ENCODE results near the gene IGSF6. TPM values are rescaled to one million over a fixed set of nuclear protein-coding genes. Genes with fewer than 3 reads are reported as not detected.
"Not testable (repeated sequence)": the region's sequence is repeated elsewhere in the genome, so short reads cannot be mapped to it uniquely, and the experiment has no call there.

Gene IGSF6
- total RNA-seq, 1 experiment from 2014 or later, result not detected

DNA sequence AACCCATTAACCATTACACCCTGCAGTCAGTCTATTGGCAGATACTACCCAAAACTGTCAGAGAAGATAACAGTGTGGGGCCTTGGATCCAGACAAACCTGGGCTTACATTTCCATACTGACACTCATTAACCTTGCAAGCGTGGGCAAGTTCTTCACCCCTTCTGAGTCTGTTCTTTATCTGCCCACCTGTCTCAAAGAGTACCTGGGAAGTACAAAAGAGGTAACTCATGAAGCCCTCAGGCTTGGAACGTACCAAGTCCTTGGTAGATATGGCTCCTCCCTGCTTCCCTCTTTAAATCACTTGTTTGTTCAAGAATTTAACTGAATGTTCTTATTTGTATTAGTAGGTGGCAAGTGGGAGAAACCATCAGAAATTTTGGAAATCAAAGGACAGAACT is 2.5 kb upstream of the IGSF6 start:
- no peak for DNase-seq (ENCODE audit: extremely low read depth, low read depth)

DNA sequence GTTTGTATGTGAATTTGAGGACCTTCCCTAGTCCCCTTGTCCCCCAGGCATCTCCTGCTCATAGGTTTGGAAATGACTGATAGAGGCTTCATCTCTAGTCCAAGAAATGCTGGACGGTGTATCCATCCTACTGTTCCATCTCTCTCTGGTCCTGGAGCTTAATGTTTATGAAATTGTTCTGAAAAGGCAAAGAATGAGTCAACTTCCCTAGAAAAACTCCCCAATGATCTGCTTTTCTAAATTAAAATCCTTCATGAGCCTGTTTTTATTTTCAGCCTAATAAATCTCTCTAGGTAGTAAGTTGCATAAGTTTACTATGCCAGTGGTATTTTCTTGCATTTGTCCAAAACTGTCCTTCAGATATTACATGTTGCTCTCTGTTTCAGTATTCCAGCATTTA is 2.1 kb upstream of the IGSF6 start:
- DNase-seq (ENCODE audit: extremely low read depth, low read depth), result no peak

DNA sequence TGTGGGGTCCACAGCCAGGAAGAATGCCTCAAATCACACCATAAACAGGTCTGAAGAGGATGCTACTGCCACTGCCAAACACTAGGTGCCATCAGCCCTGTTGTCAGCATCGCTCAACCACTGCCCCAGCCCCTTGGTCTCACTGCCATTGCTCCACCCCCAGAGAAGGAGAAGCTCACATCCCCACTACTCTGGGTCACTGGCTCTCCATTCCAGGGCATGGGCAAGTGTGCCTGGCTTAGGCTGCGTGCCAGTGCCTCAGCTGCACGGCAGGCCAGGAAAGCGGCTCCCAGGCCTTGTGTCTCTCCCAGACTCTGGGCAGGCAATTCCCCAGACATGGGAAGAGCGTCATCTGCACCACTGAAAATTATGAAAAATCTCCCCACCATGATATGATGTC is 1.2 kb upstream of the IGSF6 start:
- no peak for DNase-seq (ENCODE audit: extremely low read depth, low read depth)

DNA sequence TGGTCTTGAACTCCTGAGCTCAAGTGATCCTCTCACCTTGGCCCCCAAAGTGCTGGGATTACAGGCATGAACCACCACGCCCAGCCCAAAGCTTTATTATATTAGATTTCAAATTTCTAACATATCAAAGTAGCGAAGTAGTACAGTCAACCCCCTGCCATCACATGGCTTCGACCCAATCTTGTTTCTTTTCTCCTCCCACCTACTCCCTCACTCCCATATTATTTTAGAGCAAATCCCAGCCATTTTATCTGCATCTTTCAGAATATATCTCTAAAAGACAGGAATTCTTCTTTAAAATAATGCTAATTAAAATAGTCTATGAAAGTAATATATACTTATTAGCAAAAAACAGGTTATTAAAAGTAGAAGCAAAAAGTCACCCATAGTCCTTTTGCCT is 893 bp downstream of the IGSF6 start:
- DNase-seq (ENCODE audit: extremely low read depth, low read depth), result no peak

GRCh38 chr16:21650521-21650920 is 1.9 kb downstream of the IGSF6 start:
- no peak for DNase-seq (ENCODE audit: extremely low read depth, low read depth)

DNA sequence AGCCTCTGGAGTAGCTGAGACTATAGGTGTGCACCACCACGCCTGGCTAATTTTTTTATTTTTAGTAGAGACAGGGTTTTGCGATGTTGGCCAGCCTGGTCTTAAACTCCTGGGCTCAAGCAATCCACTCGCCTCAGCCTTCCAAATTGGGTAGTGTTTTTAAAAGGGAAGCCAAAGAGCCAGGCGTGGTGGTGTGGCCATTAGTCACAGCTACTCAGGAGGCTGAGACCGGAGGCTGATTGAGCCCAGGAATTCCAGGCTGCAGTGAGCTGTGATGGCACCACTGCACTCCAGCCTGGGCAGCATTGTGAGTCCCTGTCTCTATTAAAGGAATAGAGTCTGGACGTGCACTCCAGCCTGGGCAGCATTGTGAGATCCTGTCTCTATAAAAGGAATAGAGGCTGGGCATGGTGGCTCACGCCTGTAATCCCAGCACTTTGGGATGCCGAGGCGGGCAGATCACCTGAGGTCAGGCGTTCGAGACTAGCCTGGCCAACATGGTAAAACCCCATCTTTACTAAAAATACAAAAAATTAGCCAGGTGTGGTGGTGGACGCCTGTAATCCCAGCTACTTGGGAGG is 2.5 kb downstream of the IGSF6 start:
- not testable (repeated sequence) for DNase-seq (ENCODE audit: extremely low read depth, low read depth)

GRCh38 chr16:21647562-21648164 is 4.7 kb downstream of the IGSF6 start:
- no peak for DNase-seq (ENCODE audit: extremely low read depth, low read depth)

DNA sequence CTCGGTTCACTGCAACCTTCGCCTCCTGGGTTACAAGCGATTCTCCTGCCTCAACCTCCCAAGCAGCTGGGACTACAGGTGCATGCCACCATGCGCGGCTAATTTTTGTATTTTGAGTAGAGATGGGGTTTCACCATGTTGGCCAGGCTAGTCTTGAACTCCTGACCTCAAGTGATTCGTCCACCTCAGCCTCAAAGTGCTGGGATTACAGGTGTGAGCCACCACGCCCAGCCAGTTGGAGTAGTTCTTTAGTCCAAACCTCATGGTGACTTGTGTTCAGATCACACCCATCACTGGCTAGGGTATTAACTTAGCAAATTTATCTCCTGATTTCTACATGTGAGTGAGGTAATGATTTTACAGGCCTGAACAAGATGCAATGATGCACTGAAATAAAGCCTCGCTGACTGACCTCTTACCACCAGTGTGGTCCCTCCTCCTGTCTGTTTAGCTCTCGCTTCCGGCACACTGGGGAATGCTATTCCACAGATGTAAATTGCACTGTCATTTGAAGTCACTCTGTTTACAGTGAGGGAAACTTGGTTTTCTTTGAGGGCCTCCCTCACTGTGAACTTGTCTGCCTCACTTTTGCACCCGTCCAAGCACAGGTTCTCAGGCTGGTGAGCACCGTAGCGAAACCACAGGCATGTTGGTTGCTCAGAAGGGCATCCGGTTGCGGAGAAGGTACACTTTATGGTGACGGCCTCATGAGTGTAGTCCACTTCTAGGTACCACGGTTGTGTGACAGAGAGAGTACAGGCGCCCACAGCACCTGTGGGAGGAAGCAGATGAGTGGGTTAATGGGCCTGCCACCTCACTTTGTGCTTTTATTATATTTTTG is 5.5 kb downstream of the IGSF6 start:
- no peak for DNase-seq (ENCODE audit: extremely low read depth, low read depth)

DNA sequence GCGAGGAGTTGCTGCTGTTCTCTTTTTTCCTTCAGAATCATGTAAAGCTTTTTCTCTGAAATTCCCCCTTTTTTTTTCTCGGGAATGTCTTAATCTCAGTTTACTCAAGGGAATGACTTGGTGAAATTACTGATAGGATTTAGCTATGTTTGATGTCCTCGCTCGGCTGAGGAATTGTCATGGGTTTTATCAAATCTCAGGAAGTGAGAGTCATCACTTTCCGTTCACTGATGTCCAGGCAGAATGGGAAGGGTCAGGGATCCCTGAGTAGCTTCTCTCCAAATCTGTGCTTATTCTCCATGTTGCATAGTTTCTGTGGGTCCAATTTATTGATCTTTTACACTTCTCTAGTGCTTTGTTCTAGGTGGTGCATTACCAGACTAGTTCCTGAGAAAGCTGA is 6.3 kb downstream of the IGSF6 start:
- DNase-seq (ENCODE audit: extremely low read depth, low read depth), result no peak

GRCh38 chr16:21645261-21645721 is 7.1 kb downstream of the IGSF6 start:
- no peak for DNase-seq (ENCODE audit: extremely low read depth, low read depth)

DNA sequence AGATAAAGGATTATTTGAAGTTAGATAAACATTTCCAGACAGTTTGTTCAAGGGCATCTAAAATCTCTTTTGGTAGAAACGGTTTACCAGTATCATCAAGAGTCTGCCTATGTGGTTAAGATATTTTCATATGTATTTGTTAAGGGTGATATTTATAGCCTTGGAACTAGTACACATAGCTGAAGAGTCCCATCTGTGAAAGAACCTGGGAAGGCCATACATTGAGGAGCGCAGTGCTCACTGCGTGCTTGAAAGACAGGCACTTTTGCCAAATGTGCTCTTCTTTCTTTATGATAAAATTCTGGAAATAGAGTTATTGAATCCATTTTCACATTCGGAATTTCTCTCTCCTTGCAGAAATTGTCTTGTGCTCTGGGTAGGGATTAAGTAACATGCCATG is 7.7 kb downstream of the IGSF6 start:
- no peak for DNase-seq (ENCODE audit: extremely low read depth, low read depth)

- no peak for DNase-seq (ENCODE audit: extremely low read depth, low read depth)
These were observed 8.6 kb downstream of the IGSF6 start for GRCh38 chr16:21643785-21644184.

DNA sequence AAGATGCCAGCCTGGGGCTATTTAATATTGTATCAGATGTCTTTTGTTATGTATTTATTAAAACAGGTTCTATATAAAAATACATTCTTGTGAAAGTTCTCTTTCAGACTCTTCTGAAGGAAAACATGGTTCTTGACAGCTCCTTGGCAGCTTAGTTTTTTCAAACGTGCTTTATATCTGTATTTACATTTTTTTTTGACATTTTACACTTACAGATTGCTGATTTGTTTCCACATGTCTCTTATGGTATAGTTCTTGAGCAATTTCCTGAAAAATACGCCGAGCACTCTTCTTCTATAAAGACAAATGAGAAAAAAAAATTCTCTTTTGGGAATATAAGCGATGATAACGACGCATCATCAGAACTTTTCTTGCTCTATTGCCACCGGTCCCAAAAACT is 9.5 kb downstream of the IGSF6 start:
- no peak for DNase-seq (ENCODE audit: extremely low read depth, low read depth)

- no peak for DNase-seq (ENCODE audit: extremely low read depth, low read depth)
These were observed 10.5 kb downstream of the IGSF6 start for GRCh38 chr16:21641916-21642315.

- DNase-seq (ENCODE audit: extremely low read depth, low read depth), result no peak
These were observed 12.9 kb downstream of the IGSF6 start for GRCh38 chr16:21639493-21639892.

- DNase-seq (ENCODE audit: extremely low read depth, low read depth), result peak; percentile 19
These were observed 13.8 kb downstream of the IGSF6 start for GRCh38 chr16:21638573-21638975.

GRCh38 chr16:21637032-21637968 is 15.1 kb downstream of the IGSF6 start:
- DNase-seq (ENCODE audit: extremely low read depth, low read depth), result no peak

DNA sequence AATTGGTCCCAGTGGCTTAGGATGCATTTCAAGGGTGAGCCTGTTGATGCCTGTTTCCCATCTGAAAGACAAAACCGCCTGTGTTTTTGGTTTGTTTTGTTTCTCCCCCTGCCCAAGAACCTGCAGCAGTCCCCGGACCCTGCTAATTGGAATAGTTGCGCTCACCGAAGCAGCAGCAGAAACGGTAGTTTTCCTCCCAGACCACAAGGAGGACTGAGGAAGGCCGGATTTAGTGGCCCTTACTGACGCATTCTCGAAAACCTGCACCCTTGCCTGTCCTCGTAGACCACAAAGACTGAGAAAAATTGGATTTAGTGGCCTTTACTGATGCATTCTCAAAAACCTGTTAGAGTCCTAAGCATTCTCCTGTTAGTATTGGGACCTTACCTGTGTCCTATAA is 16.7 kb downstream of the IGSF6 start:
- not testable (repeated sequence) for DNase-seq (ENCODE audit: extremely low read depth, low read depth)

DNA sequence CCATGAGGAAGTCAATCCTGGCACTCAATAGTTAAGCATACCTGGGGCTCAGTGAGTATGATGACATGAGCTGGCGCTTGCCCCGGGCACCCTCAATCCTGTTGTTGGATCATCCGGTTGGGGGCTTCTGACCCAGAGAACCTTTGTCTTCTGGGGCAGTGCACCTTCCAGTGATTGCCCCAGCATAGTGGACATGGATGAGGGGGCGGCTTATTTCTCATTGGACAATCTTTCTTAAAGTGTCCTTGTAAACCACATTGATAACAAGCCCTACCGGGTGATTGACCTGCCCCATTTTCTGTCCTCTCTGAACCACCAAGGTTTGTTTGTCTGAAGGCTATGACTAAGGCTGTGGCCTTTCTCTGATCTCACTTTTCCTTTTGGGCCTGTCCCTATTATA is 18.2 kb downstream of the IGSF6 start:
- no peak for DNase-seq (ENCODE audit: extremely low read depth, low read depth)

- DNase-seq (ENCODE audit: extremely low read depth, low read depth), result not testable (repeated sequence)
These were observed 20.3 kb downstream of the IGSF6 start for GRCh38 chr16:21631951-21632575.
